Gastrocnemius medialis (tissue), 4 donors: Measurements from ENCODE around the gene TDO2. TPM values are rescaled to one million over a fixed set of nuclear protein-coding genes. Genes with fewer than 3 reads are reported as not detected.
"Not testable (repeated sequence)": the region's sequence is repeated elsewhere in the genome, so short reads cannot be mapped to it uniquely, and the experiment has no call there.

ENCODE experiments used
- ATAC-seq, 2 donors: fragments of 150-250 bp; one replicate each; pipeline ENCODE4 v1.9.1; 2016
- DNase-seq, 2 donors: peaks; one replicate each; pipeline ENCODE4 v3.0.0-alpha.2; 2019
- H3K27ac ChIP-seq, 4 donors: fragments of 200-600 bp; sonication (generic); 1 replicate in 1 of 4; 2 replicates in 3 of 4; pipeline ENCODE4 v1.5.1; 2016 to 2018; ENCODE audit warnings: mild to moderate bottlenecking in 2 of 4, moderate library complexity in 1 of 4
- H3K27me3 ChIP-seq, 3 donors: fragments of 200-600 bp; sonication (generic) in 2 of 3; 1 replicate in 1 of 3; 2 replicates in 2 of 3; pipeline versions ENCODE4 v1.5.1 to v1.6.0; 2016 to 2019; ENCODE audit warnings: mild to moderate bottlenecking in 1 of 3, moderate library complexity in 1 of 3
- H3K36me3 ChIP-seq, 2 donors: fragments of 200-600 bp; sonication (generic) in 1 of 2; one replicate each; pipeline ENCODE4 v1.5.1; 2017 to 2018
- H3K4me1 ChIP-seq, 2 donors: fragments of 200-600 bp; sonication (generic) in 1 of 2; one replicate each; pipeline ENCODE4 v1.5.1; 2016 to 2017; ENCODE audit warnings: mild to moderate bottlenecking in 2 of 2
- H3K4me3 ChIP-seq, 4 donors: fragments of 200-600 bp; sonication (generic) in 3 of 4; 1 replicate in 1 of 4; 2 replicates in 3 of 4; pipeline ENCODE4 v1.5.1; 2016 to 2019; ENCODE audit warnings: mild to moderate bottlenecking in 2 of 4
- H3K9me3 ChIP-seq, 3 donors: fragments of 200-600 bp; sonication (generic) in 2 of 3; 1 replicate in 1 of 3; 2 replicates in 2 of 3; pipeline ENCODE4 v1.5.1; 2016 to 2019
- CTCF ChIP-seq, 5 experiments: fragments of 450-650 bp in 3 of 5; fragments of 200-600 bp in 2 of 5; sonication (generic) in 2 of 5; IDR thresholded peaks in 4 of 5; conservative IDR thresholded peaks in 1 of 5; 1 replicate in 4 of 5; 2 replicates in 1 of 5; pipeline ENCODE4 v1.5.1; 2016 to 2019; ENCODE audit warnings: antibody characterized with exemption in 5 of 5, mild to moderate bottlenecking in 3 of 5, moderate library complexity in 3 of 5
- POLR2A ChIP-seq, 2 donors: fragments of 450-650 bp; IDR thresholded peaks; one replicate each; pipeline ENCODE4 v1.6.1; 2017; ENCODE audit warnings: antibody characterized with exemption in 2 of 2, mild to moderate bottlenecking in 2 of 2, moderate library complexity in 2 of 2
- in situ Hi-C, 4 donors: fragments of 200-750 bp; cut with MboI; loops; one replicate each; pipeline versions ENCODE4 v1.15.0 to v1.8.0; 2017; ENCODE audit warnings: low sequenced_read_pairs in 4 of 4
- intact Hi-C: fragments of 100-400 bp; cut with DNase I; formaldehyde crosslinking; loops from one replicate; pipeline ENCODE4 v1.15.1; 2023; ENCODE audit warnings: low total_unique reads
- total RNA-seq, 4 donors: library from RNA; depleted of rRNA; stranded (reverse); fragments of >200 nt; gene quantifications; one replicate each; pipeline versions ENCODE4 v1.1.0 to v1.2.3, GENCODE V29; 2016

The TDO2 gene
- total RNA-seq, 4 donors from 2014 or later, result 0.62 to 2.0 TPM; not detected in 2

GRCh38 chr4:155889031-155889793 is 14.3 kb upstream of the TDO2 start:
- intact Hi-C loops (no loop called here), in situ Hi-C loops (no loop called here)
- Histone ChIP-seq H3K4me3 (no peak overlapping the region), H3K4me1 (no peaks in the 10 kb centered on the region), H3K27me3 (no peaks in the 10 kb centered on the region), H3K36me3 (no peaks in the 10 kb centered on the region), H3K27ac (no peak overlapping the region), H3K9me3 (no peaks in the 10 kb centered on the region)
- peak in 1 of 2 donors; percentile 39 for ATAC-seq
- TF ChIP-seq POLR2A (IDR thresholded peaks at IDR 0.05) (no peak), CTCF (IDR thresholded peaks at IDR 0.05 in 4 of 5, conservative IDR thresholded peaks at IDR 0.05 in 1 of 5) (no peak)
- no peak for DNase-seq

DNA sequence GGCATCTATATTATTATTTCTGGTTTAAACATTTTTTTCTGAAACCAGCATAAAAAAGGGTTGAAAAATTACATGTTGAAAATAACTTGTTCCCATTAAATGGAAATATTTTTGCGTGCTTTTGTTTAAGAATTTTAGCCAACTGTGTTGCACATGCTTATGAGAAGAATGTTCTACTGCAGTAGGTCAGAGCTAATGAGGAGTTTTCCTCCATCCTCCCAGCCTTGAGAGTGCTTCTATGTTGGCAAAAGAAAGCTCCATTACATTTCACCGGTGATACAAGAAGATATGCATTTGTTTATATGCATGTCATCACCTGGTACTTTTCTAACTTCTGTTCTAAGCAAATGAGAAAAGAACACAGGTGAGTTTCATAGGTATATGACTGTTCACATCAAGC is 13.6 kb upstream of the TDO2 start:
- in situ Hi-C loops, result no loop called here
- H3K27ac ChIP-seq, result no peak overlapping the region
- H3K27me3 ChIP-seq, result no peaks in the 10 kb centered on the region
- no peak for ATAC-seq
- no peak for TF ChIP-seq CTCF (IDR thresholded peaks at IDR 0.05 in 4 of 5, conservative IDR thresholded peaks at IDR 0.05 in 1 of 5)
- TF ChIP-seq POLR2A (IDR thresholded peaks at IDR 0.05), result no peak
- H3K36me3 ChIP-seq, result no peaks in the 10 kb centered on the region
- H3K9me3 ChIP-seq, result no peaks in the 10 kb centered on the region
- DNase-seq, result no peak
- no peak overlapping the region for H3K4me3 ChIP-seq
- H3K4me1 ChIP-seq, result no peaks in the 10 kb centered on the region
- intact Hi-C loops, result no loop called here

GRCh38 chr4:155891058-155891457 is 12.4 kb upstream of the TDO2 start:
- DNase-seq (no peak), ATAC-seq (no peak)
- Histone ChIP-seq H3K4me3 (no peak overlapping the region), H3K36me3 (no peaks in the 10 kb centered on the region), H3K9me3 (no peaks in the 10 kb centered on the region), H3K4me1 (no peaks in the 10 kb centered on the region), H3K27me3 (no peaks in the 10 kb centered on the region), H3K27ac (no peak overlapping the region)
- intact Hi-C loops, result no loop called here
- in situ Hi-C loops, result no loop called here
- no peak for TF ChIP-seq POLR2A (IDR thresholded peaks at IDR 0.05)

- H3K27me3 ChIP-seq, H3K27ac ChIP-seq, H3K9me3 ChIP-seq, DNase-seq, intact Hi-C loops, ATAC-seq, H3K4me3 ChIP-seq, in situ Hi-C loops, H3K36me3 ChIP-seq, H3K4me1 ChIP-seq: not testable (repeated sequence)
Observed at GRCh38 chr4:155898371-155898770, 5.1 kb upstream of the TDO2 start.

DNA sequence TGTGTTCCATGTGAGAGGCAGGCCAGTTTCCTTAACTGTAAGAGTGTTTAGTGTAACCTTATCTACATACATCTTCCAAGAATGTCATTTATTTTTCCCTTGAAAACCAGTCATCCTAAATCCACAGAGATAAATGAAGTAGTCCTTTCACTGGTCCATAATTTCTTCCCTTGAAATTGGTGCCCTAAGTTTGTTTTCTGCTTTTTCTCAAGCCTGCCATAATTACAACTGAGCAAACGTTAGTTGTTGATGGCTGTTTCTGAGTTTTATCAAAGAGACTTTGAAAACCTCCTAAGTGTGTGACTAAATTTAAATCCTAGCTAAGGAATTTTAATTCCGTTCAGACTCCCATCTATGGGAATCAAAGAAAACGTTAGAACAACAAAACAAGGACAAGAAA is 3.6 kb upstream of the TDO2 start:
- Histone ChIP-seq H3K36me3 (no peaks in the 10 kb centered on the region), H3K4me1 (no peaks in the 10 kb centered on the region), H3K9me3 (no peaks in the 10 kb centered on the region), H3K27me3 (no peaks in the 10 kb centered on the region), H3K4me3 (no peak overlapping the region), H3K27ac (no peak overlapping the region)
- intact Hi-C loops, result no loop called here
- ATAC-seq (no peak), DNase-seq (no peak)
- in situ Hi-C loops, result no loop called here
- TF ChIP-seq POLR2A (IDR thresholded peaks at IDR 0.05), result no peak
- TF ChIP-seq CTCF (IDR thresholded peaks at IDR 0.05 in 4 of 5, conservative IDR thresholded peaks at IDR 0.05 in 1 of 5), result no peak

- DNase-seq (no peak), ATAC-seq (no peak)
- no peaks in the 10 kb centered on the region for H3K9me3 ChIP-seq
- H3K27me3 ChIP-seq, result no peaks in the 10 kb centered on the region
- no peaks in the 10 kb centered on the region for H3K4me1 ChIP-seq
- H3K27ac ChIP-seq, result no peak overlapping the region
- TF ChIP-seq CTCF (IDR thresholded peaks at IDR 0.05 in 4 of 5, conservative IDR thresholded peaks at IDR 0.05 in 1 of 5) (no peak), POLR2A (IDR thresholded peaks at IDR 0.05) (no peak)
- H3K36me3 ChIP-seq, result no peaks in the 10 kb centered on the region
- intact Hi-C loops, result no loop called here
- H3K4me3 ChIP-seq, result no peak overlapping the region
- in situ Hi-C loops, result no loop called here
Observed at GRCh38 chr4:155900381-155900780, 3.1 kb upstream of the TDO2 start.
